B cell (primary cell): ENCODE results near the gene PAPLN. TPM values are rescaled to one million over a fixed set of nuclear protein-coding genes. Genes with fewer than 3 reads are reported as not detected.

Experiments used
- ATAC-seq: fragments of 200-7000 bp; cut with Tn5 transposase; one replicate; pipeline ENCODE4 v1.10.0; 2021; ENCODE audit warnings: low read depth, mild to moderate bottlenecking, moderate number of reproducible peaks, moderate library complexity
- CTCF ChIA-PET: fragments of 350-600 bp; sonication (Branson Sonifier 250); formaldehyde crosslinking; loops from one replicate; lab custom pipeline; 2021; ENCODE audit warnings: antibody characterized with exemption, inconsistent platforms; lab: Charles Lee
- POLR2A ChIA-PET: fragments of 350-600 bp; sonication (Branson Sonifier 250); formaldehyde crosslinking; loops from one replicate; lab custom pipeline; 2021; ENCODE audit warnings: antibody characterized with exemption; lab: Charles Lee
- DNase-seq: peaks from one replicate; pipeline ENCODE4 v3.0.0; 2013
- H2AFZ ChIP-seq: 2 replicates; pipeline ENCODE4 v1.6.1; 2012; ENCODE audit warnings: mild to moderate bottlenecking, low read depth, low read length; ENCODE audit not compliant: insufficient read depth, poor library complexity, severe bottlenecking
- H3K27ac ChIP-seq, 2 donors: 1 replicate in 1 of 2; 2 replicates in 1 of 2; pipeline ENCODE4 v1.5.1; 2012 to 2013; ENCODE audit warnings: low read length in 2 of 2, mild to moderate bottlenecking in 2 of 2, moderate library complexity in 1 of 2
- H3K27me3 ChIP-seq, 4 experiments: fragments of 200-600 bp in 1 of 4; sonication (generic) in 1 of 4; replicated peaks in 1 of 4; 1 replicate in 2 of 4; 2 replicates in 2 of 4; pipeline versions ENCODE4 v1.6.1 to v1.7.0; 2013 to 2016; ENCODE audit warnings: low read length in 3 of 4, mild to moderate bottlenecking in 2 of 4, mixed read lengths in 1 of 4, moderate library complexity in 1 of 4; ENCODE audit not compliant: insufficient read depth in 4 of 4, control insufficient read depth in 3 of 4; ENCODE audit errors: control extremely low read depth in 1 of 4
- H3K36me3 ChIP-seq, 2 experiments: replicated peaks in 1 of 2; 1 replicate in 1 of 2; 2 replicates in 1 of 2; pipeline versions ENCODE4 v1.6.1 to v1.7.1; 2013; ENCODE audit warnings: low read length in 1 of 2; ENCODE audit not compliant: insufficient read depth in 2 of 2, control insufficient read depth in 1 of 2; ENCODE audit errors: control extremely low read depth in 1 of 2, extremely low read depth in 1 of 2
- H3K4me1 ChIP-seq, 2 donors: fragments of 200-600 bp in 1 of 2; sonication (generic) in 1 of 2; 1 replicate in 1 of 2; 2 replicates in 1 of 2; pipeline versions ENCODE4 v1.5.1 to v1.6.1; 2013 to 2017; ENCODE audit warnings: low read length in 2 of 2; ENCODE audit not compliant: control insufficient read depth in 2 of 2, insufficient read depth in 2 of 2
- H3K4me2 ChIP-seq: replicated peaks from 2 replicates; pipeline ENCODE3; 2012; ENCODE audit warnings: mild to moderate bottlenecking, low read depth, low read length; ENCODE audit not compliant: poor library complexity, severe bottlenecking
- H3K4me3 ChIP-seq, 5 experiments: fragments of 200-600 bp in 1 of 5; sonication (generic) in 1 of 5; 1 replicate in 3 of 5; 2 replicates in 2 of 5; pipeline versions ENCODE4 v1.5.1 to v1.7.0; 2011 to 2016; ENCODE audit warnings: low read length in 4 of 5, mild to moderate bottlenecking in 4 of 5, low read depth in 2 of 5, control low read depth in 1 of 5, moderate library complexity in 1 of 5; ENCODE audit not compliant: insufficient read depth in 1 of 5; ENCODE audit errors: control extremely low read depth in 1 of 5, extremely low read depth in 1 of 5
- H3K79me2 ChIP-seq: fragments of 200-600 bp; sonication (generic); one replicate; pipeline ENCODE4 v1.6.0; 2016; ENCODE audit warnings: low read length; ENCODE audit not compliant: control insufficient read depth, insufficient read depth
- H3K9ac ChIP-seq: fragments of 200-600 bp; sonication (generic); 2 replicates; pipeline ENCODE4 v1.6.1; 2017; ENCODE audit warnings: mild to moderate bottlenecking, low read length, moderate library complexity
- H3K9me3 ChIP-seq, 3 donors: one replicate each; pipeline versions ENCODE4 v1.6.1 to v1.7.1; 2013; ENCODE audit warnings: low read length in 2 of 3; ENCODE audit not compliant: control insufficient read depth in 2 of 3, insufficient read depth in 1 of 3; ENCODE audit errors: control extremely low read depth in 1 of 3
- H4K20me1 ChIP-seq: 2 replicates; pipeline ENCODE4 v1.6.0; 2012; ENCODE audit warnings: mild to moderate bottlenecking, low read length; ENCODE audit not compliant: insufficient read depth, control insufficient read depth, poor library complexity, severe bottlenecking
- H3K27ac Mint-ChIP-seq: one replicate; pipeline ENCODE4 v1.8.0; 2021; ENCODE audit warnings: mixed read lengths
- H3K27me3 Mint-ChIP-seq: one replicate; pipeline ENCODE4 v1.8.0; 2021; ENCODE audit warnings: mixed read lengths
- H3K4me1 Mint-ChIP-seq: one replicate; pipeline ENCODE4 v1.8.0; 2021; ENCODE audit warnings: mixed read lengths
- H3K4me3 Mint-ChIP-seq: one replicate; pipeline ENCODE4 v1.8.0; 2021; ENCODE audit warnings: mixed read lengths
- H3K9me3 Mint-ChIP-seq: one replicate; pipeline ENCODE4 v1.8.0; 2022; ENCODE audit warnings: mixed read lengths; ENCODE audit not compliant: insufficient read depth
- CTCF ChIP-seq: fragments of 200-600 bp; IDR thresholded peaks from one replicate; pipeline ENCODE4 v1.8.0; 2022; ENCODE audit warnings: antibody characterized with exemption, mild to moderate bottlenecking
- EZH2 ChIP-seq: IDR thresholded peaks from 2 replicates; pipeline ENCODE4 v1.6.1; 2012; ENCODE audit warnings: borderline replicate concordance, low read depth, mild to moderate bottlenecking, moderate library complexity, low read length; ENCODE audit not compliant: insufficient read depth, poor library complexity, severe bottlenecking
- WGBS: methylation state at CpG from one replicate; pipeline ENCODE4 v1.1.5; 2013; ENCODE audit warnings: missing lambda C conversion rate; ENCODE audit not compliant: insufficient coverage; 5-methylcytosine and 5-hydroxymethylcytosine counted together
- intact Hi-C: fragments of 100-400 bp; cut with micrococcal nuclease; formaldehyde crosslinking; loops from one replicate; pipeline ENCODE4 v1.10.0; 2022
- polyA plus RNA-seq: library from polyadenylated mRNA; depleted of rRNA; stranded (reverse); fragments of >200 nt; gene quantifications from 2 replicates; pipeline ENCODE4 v1.2.3, GENCODE V29; 2012
- total RNA-seq, 2 donors: library from RNA; stranded (reverse); fragments of 120-200 nt in 1 of 2; gene quantifications; 1 replicate in 1 of 2; 2 replicates in 1 of 2; pipeline versions ENCODE4 v1.2.3 to v1.2.4, GENCODE V29; 2013 to 2022

Gene PAPLN
- total and polyA plus RNA-seq, 2 donors (not counting 1 experiment from before 2014, with no cell fraction given), result 0.69 to 1.5 TPM

GRCh38 chr14:73239393-73240241 is 2.3 kb downstream of the PAPLN start:
- 11% methylated on average over 46 of the region's 48 CpGs for WGBS
- peaks cover 61% of the 10 kb centered on the region for H3K27me3 Mint-ChIP-seq
- H3K9ac ChIP-seq, result no peak overlapping the region
- H2AFZ ChIP-seq, result no peak overlapping the region
- ChIA-PET CTCF (interaction anchor here (2.6 kb wide), 1 partner anchor 232 kb away, joined by 6 read pairs; no protein-coding TSS in a partner anchor), POLR2A (interaction anchor here (1.2 kb wide), 1 partner anchor 31 kb away, joined by 7 read pairs; no protein-coding TSS in a partner anchor)
- intact Hi-C loops, result no loop called here
- no peak for DNase-seq
- no peak overlapping the region for H3K27ac Mint-ChIP-seq
- no peak overlapping the region for H3K27ac ChIP-seq
- no peaks in the 10 kb centered on the region for H3K36me3 ChIP-seq
- ATAC-seq, result no peak
- H3K79me2 ChIP-seq, result no peaks in the 10 kb centered on the region
- H3K9me3 ChIP-seq, result peaks cover 0 to 15% (median 0%) of the 10 kb centered on the region in 3 donors
- no peak overlapping the region for H3K4me3 ChIP-seq
- H3K4me1 Mint-ChIP-seq, result peaks cover 67% of the 10 kb centered on the region
- TF ChIP-seq EZH2 (peak; percentile 58), CTCF (no peak)
- H3K27me3 ChIP-seq, result peaks cover 0 to 80% (median 33%) of the 10 kb centered on the region in 4 experiments
- H3K9me3 Mint-ChIP-seq, result no peaks in the 10 kb centered on the region
- H3K4me2 ChIP-seq, result peak overlapping the region; percentile 55
- H4K20me1 ChIP-seq, result peaks cover 5% of the 10 kb centered on the region
- peaks cover 69 to 75% of the 10 kb centered on the region in 2 donors for H3K4me1 ChIP-seq
- H3K4me3 Mint-ChIP-seq, result peak overlapping the region; percentile 64
